Measurements from ENCODE around the gene KYNU. TPM values are rescaled to one million over a fixed set of nuclear protein-coding genes. Genes with fewer than 3 reads are reported as not detected.
"Not testable (repeated sequence)": the region's sequence is repeated elsewhere in the genome, so short reads cannot be mapped to it uniquely, and the experiment has no call there.

The KYNU gene
- total and polyA plus RNA-seq, 7 donors = 0.10 to 0.69 (median 0.40) TPM

GRCh38 chr2:142863485-142863961, 13.9 kb upstream of the KYNU start:
- intact Hi-C loops (cut with DNase I) = no loop called here
- no peaks in the 10 kb centered on the region for H3K36me3 ChIP-seq (ENCODE audit: insufficient read depth in 1 of 2, low read depth in 1 of 2)
- DNase-seq (no peak), ATAC-seq (no peak)
- no peaks in the 10 kb centered on the region for H3K27me3 ChIP-seq (ENCODE audit: insufficient read depth in 3 of 3, low read length in 2 of 3)
- H3K4me3 ChIP-seq = no peak overlapping the region
- H3K27ac ChIP-seq = no peak overlapping the region
- 70 to 82% (median 78%) methylated on average over 2 of the region's 2 CpGs for WGBS, 3 donors
- TF ChIP-seq, protein P1, sequence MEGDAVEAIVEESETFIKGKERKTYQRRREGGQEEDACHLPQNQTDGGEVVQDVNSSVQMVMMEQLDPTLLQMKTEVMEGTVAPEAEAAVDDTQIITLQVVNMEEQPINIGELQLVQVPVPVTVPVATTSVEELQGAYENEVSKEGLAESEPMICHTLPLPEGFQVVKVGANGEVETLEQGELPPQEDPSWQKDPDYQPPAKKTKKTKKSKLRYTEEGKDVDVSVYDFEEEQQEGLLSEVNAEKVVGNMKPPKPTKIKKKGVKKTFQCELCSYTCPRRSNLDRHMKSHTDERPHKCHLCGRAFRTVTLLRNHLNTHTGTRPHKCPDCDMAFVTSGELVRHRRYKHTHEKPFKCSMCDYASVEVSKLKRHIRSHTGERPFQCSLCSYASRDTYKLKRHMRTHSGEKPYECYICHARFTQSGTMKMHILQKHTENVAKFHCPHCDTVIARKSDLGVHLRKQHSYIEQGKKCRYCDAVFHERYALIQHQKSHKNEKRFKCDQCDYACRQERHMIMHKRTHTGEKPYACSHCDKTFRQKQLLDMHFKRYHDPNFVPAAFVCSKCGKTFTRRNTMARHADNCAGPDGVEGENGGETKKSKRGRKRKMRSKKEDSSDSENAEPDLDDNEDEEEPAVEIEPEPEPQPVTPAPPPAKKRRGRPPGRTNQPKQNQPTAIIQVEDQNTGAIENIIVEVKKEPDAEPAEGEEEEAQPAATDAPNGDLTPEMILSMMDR (IDR thresholded peaks at IDR 0.05) = no peak
- H3K4me1 ChIP-seq = no peaks in the 10 kb centered on the region
- H3K9me3 ChIP-seq = no peaks in the 10 kb centered on the region

DNA sequence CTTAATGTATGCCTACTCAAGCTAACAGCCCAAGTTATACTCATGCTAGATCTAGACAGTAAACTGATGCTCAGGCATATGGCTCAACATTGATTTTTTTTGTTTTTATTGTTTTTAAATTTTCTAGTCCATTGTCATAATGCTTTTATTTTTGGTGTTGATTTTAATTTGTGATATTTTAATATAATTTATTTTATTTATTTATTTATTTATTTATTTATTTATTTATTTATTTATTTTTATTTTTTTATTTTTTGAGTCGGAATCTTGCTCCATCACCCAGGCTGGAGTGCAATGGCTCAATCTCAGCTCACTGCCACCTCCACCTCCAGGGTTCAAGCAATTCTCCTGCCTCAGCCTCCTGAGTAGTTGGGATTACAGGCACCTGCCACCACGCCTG, 12.9 kb upstream of the KYNU start:
- H3K4me3 ChIP-seq; H3K27ac ChIP-seq; H3K27me3 ChIP-seq (ENCODE audit: insufficient read depth in 3 of 3, low read length in 2 of 3); DNase-seq; H3K4me1 ChIP-seq; intact Hi-C loops (cut with DNase I); H3K36me3 ChIP-seq (ENCODE audit: insufficient read depth in 1 of 2, low read depth in 1 of 2); ATAC-seq; H3K9me3 ChIP-seq: not testable (repeated sequence)
- 92 to 100% (median 94%) methylated on average over 2 of the region's 2 CpGs for WGBS, 3 donors

DNA sequence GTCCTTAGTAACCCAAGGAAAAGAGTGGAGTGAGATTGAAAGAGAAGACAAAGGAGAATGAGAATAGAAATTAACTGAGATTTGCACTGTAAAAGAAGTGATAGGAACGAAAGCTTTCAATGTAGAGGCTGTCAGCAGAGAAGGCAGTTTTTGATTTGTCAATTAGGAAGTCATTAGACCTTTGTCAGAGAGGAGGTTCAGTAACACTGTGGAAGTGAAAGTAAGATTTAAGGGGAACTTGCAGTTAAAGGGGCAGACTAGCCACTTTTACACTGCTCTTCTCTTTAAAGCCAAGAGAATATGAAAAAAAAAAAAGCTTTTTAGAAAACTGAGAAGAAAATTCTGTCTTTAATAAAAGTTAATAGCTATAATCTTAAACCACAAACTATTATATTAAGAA, 11.5 kb upstream of the KYNU start:
- H3K9me3 ChIP-seq = no peaks in the 10 kb centered on the region
- no peak overlapping the region for H3K4me3 ChIP-seq
- no peak overlapping the region for H3K27ac ChIP-seq
- no peak for DNase-seq
- H3K36me3 ChIP-seq (ENCODE audit: insufficient read depth in 1 of 2, low read depth in 1 of 2) = no peaks in the 10 kb centered on the region
- ATAC-seq = no peak
- 54 to 64% (median 62%) methylated on average over 1 of the region's 1 CpG for WGBS, 3 donors
- no peaks in the 10 kb centered on the region for H3K4me1 ChIP-seq
- intact Hi-C loops (cut with DNase I) = no loop called here
- TF ChIP-seq, protein P1 (IDR thresholded peaks at IDR 0.05) = no peak
- no peaks in the 10 kb centered on the region for H3K27me3 ChIP-seq (ENCODE audit: insufficient read depth in 3 of 3, low read length in 2 of 3)

DNA sequence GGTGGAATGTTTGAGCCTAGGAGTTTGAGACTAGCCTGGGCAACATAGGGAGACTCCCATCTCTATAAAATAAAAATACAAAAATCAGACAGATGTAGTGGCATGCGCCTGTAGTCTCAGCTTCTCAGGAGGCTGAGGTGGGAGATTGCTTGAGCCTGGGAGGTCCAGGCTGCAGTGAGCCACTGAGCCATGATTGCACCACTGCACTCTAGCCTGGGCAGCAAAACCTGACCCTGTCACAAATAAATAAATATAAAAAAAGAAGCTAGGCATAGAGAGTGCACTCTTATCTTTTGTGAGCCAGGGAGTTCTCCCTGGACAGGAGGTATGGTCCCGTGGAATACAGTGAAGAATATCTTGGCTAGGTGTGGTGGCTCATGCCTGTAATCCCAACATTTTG, 11.0 kb upstream of the KYNU start:
- WGBS, 3 donors = 86 to 93% (median 92%) methylated on average over 2 of the region's 2 CpGs
- TF ChIP-seq, protein P1 (IDR thresholded peaks at IDR 0.05) = no peak
- Histone ChIP-seq H3K4me1 (no peaks in the 10 kb centered on the region), H3K27ac (no peak overlapping the region), H3K4me3 (no peak overlapping the region), H3K9me3 (no peaks in the 10 kb centered on the region), H3K36me3 (ENCODE audit: insufficient read depth in 1 of 2, low read depth in 1 of 2) (no peaks in the 10 kb centered on the region), H3K27me3 (ENCODE audit: insufficient read depth in 3 of 3, low read length in 2 of 3) (no peaks in the 10 kb centered on the region)
- no peak for DNase-seq
- intact Hi-C loops (cut with DNase I) = no loop called here
- no peak for ATAC-seq

- Histone ChIP-seq H3K36me3 (ENCODE audit: insufficient read depth in 1 of 2, low read depth in 1 of 2) (no peaks in the 10 kb centered on the region), H3K9me3 (no peaks in the 10 kb centered on the region), H3K4me3 (no peak overlapping the region), H3K4me1 (no peaks in the 10 kb centered on the region), H3K27me3 (ENCODE audit: insufficient read depth in 3 of 3, low read length in 2 of 3) (no peaks in the 10 kb centered on the region), H3K27ac (no peak overlapping the region)
- WGBS, 3 donors = 84 to 90% (median 89%) methylated on average over 2 of the region's 2 CpGs
- no peak for ATAC-seq
- intact Hi-C loops (cut with DNase I) = no loop called here
- TF ChIP-seq, protein P1 (IDR thresholded peaks at IDR 0.05) = no peak
- no peak for DNase-seq
Observed at GRCh38 chr2:142867136-142867535, 10.3 kb upstream of the KYNU start.
